PC-3 (cell line): ENCODE measurements around the gene GCAT. TPM values are rescaled to one million over a fixed set of nuclear protein-coding genes. Genes with fewer than 3 reads are reported as not detected.

ENCODE experiments used
- ATAC-seq: fragments of 200-7000 bp; cut with Tn5 transposase; 2 replicates; pipeline ENCODE4 v1.9.1; 2020; ENCODE audit warnings: mild to moderate bottlenecking, moderate library complexity
- BruUV-seq: library from RNA; stranded (reverse); fragments of 400-500 nt; replicated peaks from 2 replicates; lab custom pipeline; 2021; lab: Mats Ljungman, UMichigan
- CTCF ChIA-PET: fragments of 300-600 bp; sonication (Branson Sonifier 250); formaldehyde crosslinking; loops from one replicate; lab custom pipeline; 2022; ENCODE audit warnings: antibody characterized with exemption; lab: Charles Lee
- POLR2A ChIA-PET: fragments of 300-600 bp; sonication (Branson Sonifier 250); formaldehyde crosslinking; loops from one replicate; lab custom pipeline; 2022; ENCODE audit warnings: antibody characterized with exemption; ENCODE audit not compliant: unreplicated experiment; lab: Charles Lee
- DNase-seq: peaks from one replicate; pipeline ENCODE4 v3.0.0-alpha.2; 2015
- H2AFZ ChIP-seq: fragments of 300-600 bp; sonication (generic); 2 replicates; pipeline ENCODE4 v1.6.0; 2016; ENCODE audit warnings: antibody characterized with exemption, low read length
- H3F3A ChIP-seq: fragments of 300-600 bp; sonication (generic); one replicate; pipeline ENCODE4 v1.6.0; 2017; ENCODE audit warnings: antibody characterized with exemption, low read length, control low read depth, mild to moderate bottlenecking; ENCODE audit not compliant: unreplicated experiment
- H3K27ac ChIP-seq: fragments of 300-600 bp; sonication (generic); 2 replicates; pipeline ENCODE4 v1.5.1; 2016; ENCODE audit warnings: mild to moderate bottlenecking, low read length
- H3K27me3 ChIP-seq: fragments of 300-600 bp; sonication (generic); 2 replicates; pipeline ENCODE4 v1.6.1; 2016; ENCODE audit warnings: low read length, mixed read lengths
- H3K36me3 ChIP-seq: fragments of 300-600 bp; sonication (generic); 2 replicates; pipeline ENCODE4 v1.6.1; 2016; ENCODE audit warnings: low read depth, mixed run types, low read length, mixed read lengths
- H3K4me1 ChIP-seq: fragments of 300-600 bp; sonication (generic); 2 replicates; pipeline ENCODE4 v1.5.1; 2016; ENCODE audit warnings: low read length; ENCODE audit not compliant: insufficient read depth
- H3K4me2 ChIP-seq: fragments of 300-600 bp; sonication (generic); 2 replicates; pipeline ENCODE4 v1.6.0; 2016; ENCODE audit warnings: low read length
- H3K4me3 ChIP-seq: fragments of 300-600 bp; sonication (generic); 2 replicates; pipeline ENCODE4 v1.5.1; 2016; ENCODE audit warnings: mild to moderate bottlenecking, low read length, mixed read lengths
- H3K79me2 ChIP-seq: fragments of 300-600 bp; sonication (generic); 2 replicates; pipeline ENCODE4 v1.6.1; 2017; ENCODE audit warnings: low read length, mixed read lengths
- H3K9ac ChIP-seq: fragments of 300-600 bp; sonication (generic); 2 replicates; pipeline ENCODE4 v1.6.0; 2016; ENCODE audit warnings: mild to moderate bottlenecking, low read length
- H3K9me2 ChIP-seq: fragments of 300-600 bp; sonication (generic); replicated peaks from 2 replicates; pipeline ENCODE4 v1.6.1; 2016; ENCODE audit warnings: mixed run types, low read length, mixed read lengths
- H3K9me3 ChIP-seq: fragments of 300-600 bp; sonication (generic); 2 replicates; pipeline ENCODE4 v1.6.1; 2016; ENCODE audit warnings: low read length, mixed read lengths
- H4K20me1 ChIP-seq: fragments of 300-600 bp; sonication (generic); 2 replicates; pipeline ENCODE4 v1.6.1; 2016; ENCODE audit warnings: low read length, mixed read lengths
- EZH2 ChIP-seq: fragments of 300-600 bp; sonication (generic); IDR thresholded peaks from one replicate; pipeline ENCODE4 v1.6.1; 2017; ENCODE audit warnings: antibody characterized with exemption, mild to moderate bottlenecking, low read length; ENCODE audit not compliant: unreplicated experiment
- EZH2phosphoT487 ChIP-seq: fragments of 300-600 bp; sonication (generic); IDR thresholded peaks from 2 replicates; pipeline ENCODE4 v1.6.1; 2018; ENCODE audit warnings: mild to moderate bottlenecking, antibody characterized with exemption, low read length, borderline replicate concordance
- intact Hi-C: fragments of 100-400 bp; cut with micrococcal nuclease; formaldehyde crosslinking; loops from 2 replicates; pipeline ENCODE4 v1.9.0; 2023
- total RNA-seq: library from RNA; depleted of rRNA; stranded (reverse); fragments of >200 nt; gene quantifications from 2 replicates; pipeline ENCODE4 v1.2.3, GENCODE V29; 2014
- TF ChIP-seq, protein P1 (sequence below): fragments of 300-600 bp; sonication (generic); conservative IDR thresholded peaks from 2 replicates; pipeline ENCODE4 v1.5.1; 2017; ENCODE audit warnings: antibody characterized with exemption, low read depth, mild to moderate bottlenecking, low read length

The GCAT gene
- total RNA-seq, 1 experiment from 2014 or later, result 26.0 TPM

DNA sequence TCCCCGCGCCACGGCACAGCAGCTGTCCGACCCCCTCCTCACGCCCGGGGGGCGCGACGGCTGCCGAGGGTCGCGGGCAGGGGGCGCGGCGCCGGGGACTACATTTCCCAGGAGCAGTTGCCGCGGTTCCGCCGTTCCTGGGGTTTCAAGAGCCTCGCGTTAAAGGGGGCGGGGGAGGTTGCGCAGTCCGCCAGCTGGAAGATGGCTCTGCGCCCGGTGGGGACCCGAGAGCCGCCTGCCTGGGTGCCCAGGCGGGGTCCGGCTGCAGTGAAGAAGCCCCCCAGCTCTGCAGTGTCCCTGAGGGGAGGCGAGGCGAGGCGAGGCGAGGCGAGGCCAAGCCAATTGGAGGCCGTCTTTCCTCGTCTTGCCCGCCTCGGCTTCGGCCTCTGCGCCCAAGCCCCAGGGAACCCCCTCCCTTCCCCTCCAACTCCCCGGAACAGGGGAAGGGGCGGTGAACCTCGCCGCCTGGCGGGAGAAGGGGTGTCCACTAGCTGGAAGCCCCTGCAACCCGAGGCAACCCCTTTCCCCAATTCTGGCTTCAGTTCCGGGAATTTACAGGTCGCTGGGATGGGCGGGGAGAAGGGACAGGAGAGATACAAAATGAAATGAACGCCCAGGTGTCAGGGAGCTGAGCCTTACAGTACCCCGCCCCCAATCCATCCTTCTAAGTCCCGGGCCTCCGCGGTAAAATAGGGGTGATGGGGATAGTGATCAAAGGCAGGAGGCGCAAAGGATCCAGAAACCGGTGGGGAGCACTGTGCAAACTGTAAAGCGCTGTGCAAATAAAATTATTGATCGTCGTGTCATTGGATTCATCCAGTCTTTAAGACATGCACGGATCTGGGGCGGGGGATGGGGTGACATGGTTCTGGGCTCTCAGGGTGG lies 5.2 kb upstream of the GCAT start:
- Histone ChIP-seq H3K4me2 (peak overlapping the region; percentile 100), H4K20me1 (peaks cover 17% of the 10 kb centered on the region), H3F3A (peaks cover 12% of the 10 kb centered on the region), H3K27ac (0 out of 2 replicates have a peak overlapping the region, but pooled peaks have one; percentile 8), H3K9me2 (no peaks in the 10 kb centered on the region), H3K27me3 (no peaks in the 10 kb centered on the region), H2AFZ (peak overlapping the region; percentile 95), H3K79me2 (peaks cover 20% of the 10 kb centered on the region), H3K9me3 (no peaks in the 10 kb centered on the region), H3K36me3 (no peaks in the 10 kb centered on the region), H3K4me1 (peaks cover 12% of the 10 kb centered on the region), H3K4me3 (peak overlapping the region; percentile 82), H3K9ac (peak overlapping the region; percentile 64)
- ChIA-PET CTCF (interaction anchor here (0.6 kb wide), 1 partner anchor 20 kb away, joined by 3 read pairs; no protein-coding TSS in a partner anchor), POLR2A (no interaction called here)
- DNase-seq (peak; percentile 30), ATAC-seq (peak; percentile 26)
- intact Hi-C loops, result loop anchor here (10.0 kb wide), 1 partner anchor 118 kb away; the partner anchor contains the start of gene NOL12
- BruUV-seq, result no TSS peak
- TF ChIP-seq EZH2phosphoT487 (no peak), EZH2 (no peak)
- TF ChIP-seq, protein P1, sequence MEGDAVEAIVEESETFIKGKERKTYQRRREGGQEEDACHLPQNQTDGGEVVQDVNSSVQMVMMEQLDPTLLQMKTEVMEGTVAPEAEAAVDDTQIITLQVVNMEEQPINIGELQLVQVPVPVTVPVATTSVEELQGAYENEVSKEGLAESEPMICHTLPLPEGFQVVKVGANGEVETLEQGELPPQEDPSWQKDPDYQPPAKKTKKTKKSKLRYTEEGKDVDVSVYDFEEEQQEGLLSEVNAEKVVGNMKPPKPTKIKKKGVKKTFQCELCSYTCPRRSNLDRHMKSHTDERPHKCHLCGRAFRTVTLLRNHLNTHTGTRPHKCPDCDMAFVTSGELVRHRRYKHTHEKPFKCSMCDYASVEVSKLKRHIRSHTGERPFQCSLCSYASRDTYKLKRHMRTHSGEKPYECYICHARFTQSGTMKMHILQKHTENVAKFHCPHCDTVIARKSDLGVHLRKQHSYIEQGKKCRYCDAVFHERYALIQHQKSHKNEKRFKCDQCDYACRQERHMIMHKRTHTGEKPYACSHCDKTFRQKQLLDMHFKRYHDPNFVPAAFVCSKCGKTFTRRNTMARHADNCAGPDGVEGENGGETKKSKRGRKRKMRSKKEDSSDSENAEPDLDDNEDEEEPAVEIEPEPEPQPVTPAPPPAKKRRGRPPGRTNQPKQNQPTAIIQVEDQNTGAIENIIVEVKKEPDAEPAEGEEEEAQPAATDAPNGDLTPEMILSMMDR, result no peak

- Histone ChIP-seq H3K79me2 (peaks cover 22% of the 10 kb centered on the region), H3K27ac (no peak overlapping the region), H3K4me2 (peak overlapping the region; percentile 100), H3K9me2 (no peaks in the 10 kb centered on the region), H3K9ac (no peak overlapping the region), H3K4me3 (peak overlapping the region; percentile 82), H2AFZ (peak overlapping the region; percentile 95; the same call in 1 of the 2 replicates), H3K36me3 (no peaks in the 10 kb centered on the region), H3K4me1 (peaks cover 13% of the 10 kb centered on the region), H3K27me3 (no peaks in the 10 kb centered on the region), H4K20me1 (peaks cover 19% of the 10 kb centered on the region), H3F3A (peaks cover 15% of the 10 kb centered on the region), H3K9me3 (no peaks in the 10 kb centered on the region)
- DNase-seq (no peak), ATAC-seq (no peak)
- intact Hi-C loops, result loop anchor here (10.0 kb wide), 1 partner anchor 118 kb away; the partner anchor contains the start of gene NOL12
- CTCF ChIA-PET, result no interaction called here
- POLR2A ChIA-PET, result no interaction called here
- TF ChIP-seq EZH2 (no peak), EZH2phosphoT487 (no peak)
- TF ChIP-seq, protein P1, result no peak
- BruUV-seq, result no TSS peak
Observed at GRCh38 chr22:37803195-37803638, 4.5 kb upstream of the GCAT start.
